HCT116 (cell line): ENCODE results near the gene HOXB2. TPM values are rescaled to one million over a fixed set of nuclear protein-coding genes. Genes with fewer than 3 reads are reported as not detected.

ENCODE experiments used
- ATAC-seq: fragments of 200-7000 bp; cut with Tn5 transposase; 2 replicates; pipeline ENCODE4 v1.9.1; 2020; ENCODE audit warnings: mild to moderate bottlenecking, moderate library complexity
- BruUV-seq: library from RNA; stranded (reverse); fragments of 400-500 nt; replicated peaks from 2 replicates; lab custom pipeline; 2021; lab: Mats Ljungman, UMichigan
- CTCF ChIA-PET: fragments of 300-600 bp; sonication (Branson Sonifier 250); formaldehyde crosslinking; loops from one replicate; lab custom pipeline; 2021; ENCODE audit warnings: antibody characterized with exemption; lab: Charles Lee
- POLR2A ChIA-PET: fragments of 300-600, 350-600 bp; sonication (Branson Sonifier 250); formaldehyde crosslinking; loops from one replicate; lab custom pipeline; 2021; ENCODE audit warnings: antibody characterized with exemption; lab: Charles Lee
- RAD21 ChIA-PET, 2 experiments: fragments of 300-600 bp; sonication (Branson Sonifier 250); formaldehyde crosslinking; loops; one replicate each; lab custom pipeline; 2023; ENCODE audit warnings: low total read pairs in 2 of 2; ENCODE audit not compliant: uncharacterized antibody in 2 of 2, unreplicated experiment in 2 of 2, low non-redundant PET in 1 of 2; lab: Charles Lee
- DNase-seq: peaks from one replicate; pipeline ENCODE4 v3.0.0-alpha.2; 2010; ENCODE audit warnings: low read depth, low spot score
- H2AFZ ChIP-seq: fragments of 200-600 bp; shearing (Covaris generic), sonication (generic); 2 replicates; pipeline ENCODE4 v1.6.1; 2017; ENCODE audit warnings: low read depth, mixed run types, mixed read lengths, antibody characterized with exemption, low read length; ENCODE audit not compliant: poor library complexity, severe bottlenecking
- H3K27ac ChIP-seq: 2 replicates; pipeline ENCODE4 v1.5.1; 2012; ENCODE audit warnings: low read depth, low read length
- H3K27me3 ChIP-seq: fragments of 200-600 bp; sonication (generic); 2 replicates; pipeline ENCODE4 v1.6.1; 2016; ENCODE audit warnings: mixed run types, low read length, mixed read lengths; ENCODE audit not compliant: insufficient read depth
- H3K36me3 ChIP-seq, 2 experiments: fragments of 200-500 bp in 1 of 2; fragments of 200-600 bp in 1 of 2; sonication (Bioruptor generic) in 1 of 2; sonication (generic) in 1 of 2; 2 replicates each; pipeline versions ENCODE4 v1.5.1 to v1.6.1; 2014 to 2016; ENCODE audit warnings: low read length in 2 of 2, inconsistent platforms in 1 of 2, mixed read lengths in 1 of 2, mixed run types in 1 of 2; ENCODE audit not compliant: insufficient read depth in 2 of 2, control insufficient read depth in 1 of 2
- H3K4me1 ChIP-seq, 2 experiments: fragments of 200-600 bp in 1 of 2; sonication (generic) in 1 of 2; 2 replicates each; pipeline versions ENCODE4 v1.5.1 to v1.6.1; 2012 to 2017; ENCODE audit warnings: low read length in 2 of 2, inconsistent platforms in 1 of 2, mild to moderate bottlenecking in 1 of 2, mixed read lengths in 1 of 2, mixed run types in 1 of 2, moderate library complexity in 1 of 2; ENCODE audit not compliant: insufficient read depth in 2 of 2, control insufficient read depth in 1 of 2
- H3K4me2 ChIP-seq: fragments of 200-600 bp; sonication (generic); 2 replicates; pipeline ENCODE4 v1.6.1; 2017; ENCODE audit warnings: mixed run types, low read length, mixed read lengths
- H3K4me3 ChIP-seq, 2 experiments: fragments of 200-600 bp in 1 of 2; sonication (generic) in 1 of 2; replicated peaks in 1 of 2; 2 replicates each; pipeline ENCODE4 v1.5.1; 2011 to 2016; ENCODE audit warnings: low read length in 2 of 2, control low read depth in 1 of 2, low read depth in 1 of 2, mild to moderate bottlenecking in 1 of 2, mixed read lengths in 1 of 2, mixed run types in 1 of 2
- H3K79me2 ChIP-seq: fragments of 200-600 bp; sonication (generic); 2 replicates; pipeline ENCODE4 v1.6.1; 2017; ENCODE audit warnings: mild to moderate bottlenecking, mixed run types, low read length, moderate library complexity, mixed read lengths; ENCODE audit not compliant: insufficient read depth
- H3K9ac ChIP-seq: fragments of 200-600 bp; sonication (generic); 2 replicates; pipeline ENCODE4 v1.6.1; 2016; ENCODE audit warnings: low read length, mixed read lengths
- H3K9me2 ChIP-seq: fragments of 200-600 bp; sonication (generic), shearing (Covaris generic); 2 replicates; pipeline ENCODE4 v1.6.1; 2017; ENCODE audit warnings: mixed run types, mild to moderate bottlenecking, moderate library complexity; ENCODE audit not compliant: insufficient read depth
- H3K9me3 ChIP-seq, 2 experiments: fragments of 200-500 bp in 1 of 2; fragments of 200-600 bp in 1 of 2; sonication (Bioruptor generic) in 1 of 2; sonication (generic) in 1 of 2; 2 replicates each; pipeline ENCODE4 v1.6.1; 2014 to 2017; ENCODE audit warnings: low read length in 2 of 2, mixed read lengths in 2 of 2, inconsistent platforms in 1 of 2, low read depth in 1 of 2, mild to moderate bottlenecking in 1 of 2, mixed run types in 1 of 2, moderate library complexity in 1 of 2; ENCODE audit not compliant: control insufficient read depth in 1 of 2, insufficient read depth in 1 of 2
- H4K20me1 ChIP-seq: fragments of 200-600 bp; sonication (generic), shearing (Covaris generic); 2 replicates; pipeline ENCODE4 v1.6.1; 2017; ENCODE audit warnings: mixed run types, mild to moderate bottlenecking, moderate library complexity; ENCODE audit not compliant: insufficient read depth
- CEBPB ChIP-seq: IDR thresholded peaks from 2 replicates; pipeline ENCODE4 v1.6.1; 2012; ENCODE audit warnings: low read depth
- EZH2phosphoT487 ChIP-seq: fragments of 200-600 bp; IDR thresholded peaks from 2 replicates; pipeline ENCODE4 v1.6.1; 2018; ENCODE audit warnings: antibody characterized with exemption, borderline replicate concordance
- POLR2AphosphoS5 ChIP-seq: IDR thresholded peaks from 2 replicates; pipeline ENCODE4 v1.6.1; 2011; ENCODE audit warnings: mild to moderate bottlenecking, low read depth, low read length, moderate library complexity
- TCF7L2 ChIP-seq: IDR thresholded peaks from 2 replicates; pipeline ENCODE4 v1.7.0; 2011; ENCODE audit warnings: borderline replicate concordance, inconsistent platforms; ENCODE audit not compliant: insufficient read depth, insufficient read length; ENCODE audit errors: extremely low read depth
- YY1 ChIP-seq: IDR thresholded peaks from 2 replicates; pipeline ENCODE4 v1.6.1; 2011; ENCODE audit warnings: low read length, low read depth, moderate library complexity, mild to moderate bottlenecking; ENCODE audit not compliant: insufficient replicate concordance; ENCODE audit errors: extremely low read depth
- intact Hi-C: fragments of 100-400 bp; cut with micrococcal nuclease; formaldehyde crosslinking; loops from 2 replicates; pipeline ENCODE4 v1.10.0; 2022
- total RNA-seq: library from RNA; stranded (reverse); gene quantifications from one replicate; pipeline ENCODE4 v1.2.1, GENCODE V29; 2021; ENCODE audit not compliant: unreplicated experiment
- TF ChIP-seq, protein P1 (sequence below): IDR thresholded peaks from 2 replicates; pipeline ENCODE4 v1.6.1; 2011; ENCODE audit warnings: mild to moderate bottlenecking, low read length, moderate library complexity; ENCODE audit not compliant: insufficient replicate concordance; ENCODE audit errors: extremely low read depth

The HOXB2 gene
- total RNA-seq, 1 experiment from 2014 or later: 2.0 TPM

- H3K9me3 ChIP-seq: no peaks in the 10 kb centered on the region
- intact Hi-C loops: no loop called here
- H3K79me2 ChIP-seq: peaks cover 53% of the 10 kb centered on the region
- POLR2A ChIA-PET: no interaction called here
- H3K27ac ChIP-seq: no peak overlapping the region
- H3K9ac ChIP-seq: no peak overlapping the region
- no peak overlapping the region for H2AFZ ChIP-seq
- H3K4me1 ChIP-seq: no peaks in the 10 kb centered on the region
- no peaks in the 10 kb centered on the region for H4K20me1 ChIP-seq
- H3K9me2 ChIP-seq: no peaks in the 10 kb centered on the region
- BruUV-seq: no TSS peak
- no peak for DNase-seq
- CTCF ChIA-PET: no interaction called here
- RAD21 ChIA-PET: no interaction called here
- ATAC-seq: no peak
- H3K4me3 ChIP-seq: no peak overlapping the region
- no peaks in the 10 kb centered on the region for H3K27me3 ChIP-seq
- no peak overlapping the region for H3K4me2 ChIP-seq
- no peak for TF ChIP-seq POLR2AphosphoS5
- no peak for TF ChIP-seq CEBPB
- TF ChIP-seq TCF7L2: no peak
- TF ChIP-seq, protein P1, sequence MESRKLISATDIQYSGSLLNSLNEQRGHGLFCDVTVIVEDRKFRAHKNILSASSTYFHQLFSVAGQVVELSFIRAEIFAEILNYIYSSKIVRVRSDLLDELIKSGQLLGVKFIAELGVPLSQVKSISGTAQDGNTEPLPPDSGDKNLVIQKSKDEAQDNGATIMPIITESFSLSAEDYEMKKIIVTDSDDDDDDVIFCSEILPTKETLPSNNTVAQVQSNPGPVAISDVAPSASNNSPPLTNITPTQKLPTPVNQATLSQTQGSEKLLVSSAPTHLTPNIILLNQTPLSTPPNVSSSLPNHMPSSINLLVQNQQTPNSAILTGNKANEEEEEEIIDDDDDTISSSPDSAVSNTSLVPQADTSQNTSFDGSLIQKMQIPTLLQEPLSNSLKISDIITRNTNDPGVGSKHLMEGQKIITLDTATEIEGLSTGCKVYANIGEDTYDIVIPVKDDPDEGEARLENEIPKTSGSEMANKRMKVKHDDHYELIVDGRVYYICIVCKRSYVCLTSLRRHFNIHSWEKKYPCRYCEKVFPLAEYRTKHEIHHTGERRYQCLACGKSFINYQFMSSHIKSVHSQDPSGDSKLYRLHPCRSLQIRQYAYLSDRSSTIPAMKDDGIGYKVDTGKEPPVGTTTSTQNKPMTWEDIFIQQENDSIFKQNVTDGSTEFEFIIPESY: no peak
- no peak for TF ChIP-seq YY1
- no peak for TF ChIP-seq EZH2phosphoT487
- H3K36me3 ChIP-seq: no peaks in the 10 kb centered on the region; a peak in 1 of 4 replicates
Observed at GRCh38 chr17:48567646-48568354, 22.9 kb upstream of the HOXB2 start.
